Hippocampal formation (tissue), 2 donors: Measurements from ENCODE around the gene CLPTM1.
"Not testable (repeated sequence)": the region's sequence is repeated elsewhere in the genome, so short reads cannot be mapped to it uniquely, and the experiment has no call there.

Experiments
- DNase-seq, 2 donors: peaks; one replicate each; lab custom pipeline; 2025; lab: John Stamatoyannopoulos, UW

Gene CLPTM1

DNA sequence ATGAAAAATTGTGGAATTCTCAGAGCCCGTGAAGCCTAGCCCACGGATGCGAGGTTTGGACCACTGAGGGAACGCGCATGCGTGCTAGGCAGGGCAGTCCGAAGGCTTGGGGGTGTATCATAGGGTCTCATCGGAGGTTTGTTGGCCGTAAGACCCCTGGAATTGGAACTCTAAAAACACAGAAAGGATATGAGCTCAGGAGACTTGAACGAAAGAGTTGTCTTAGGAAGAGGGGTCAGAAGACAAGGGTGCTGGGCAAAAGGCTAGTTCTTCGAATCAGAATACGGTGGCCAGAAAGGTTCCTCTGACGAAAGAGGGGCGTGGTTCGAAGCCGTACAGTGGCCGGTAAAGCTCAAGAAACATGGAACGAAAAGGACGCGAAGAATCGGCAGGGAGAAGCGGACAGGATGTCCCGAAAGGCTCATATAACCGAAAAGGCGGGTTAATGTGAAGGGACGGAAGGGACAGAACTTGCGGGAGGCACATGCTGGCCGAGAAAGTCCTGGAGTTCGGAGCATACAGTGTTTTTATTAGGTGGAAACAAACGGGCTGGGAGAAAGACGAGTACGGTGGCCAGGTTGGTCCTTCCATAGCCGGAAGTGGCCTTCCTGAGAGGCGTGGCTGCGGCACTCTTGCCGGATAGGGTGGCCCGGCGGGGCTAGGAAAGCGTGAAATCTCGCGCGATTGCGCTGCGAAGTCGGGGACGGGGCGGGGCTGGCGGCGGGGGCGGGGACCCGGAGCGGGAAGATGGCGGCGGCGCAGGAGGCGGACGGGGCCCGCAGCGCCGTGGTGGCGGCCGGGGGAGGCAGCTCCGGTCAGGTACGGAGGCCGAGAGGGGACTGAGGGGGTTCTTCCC lies at the start of gene CLPTM1:
CLPTM1 (plus strand) TSS at position 732 of the 856 bp plus-strand sequence; CDS start at position 748, 16 bp downstream.
- DNase-seq = peak; percentile 91 to 94

DNA sequence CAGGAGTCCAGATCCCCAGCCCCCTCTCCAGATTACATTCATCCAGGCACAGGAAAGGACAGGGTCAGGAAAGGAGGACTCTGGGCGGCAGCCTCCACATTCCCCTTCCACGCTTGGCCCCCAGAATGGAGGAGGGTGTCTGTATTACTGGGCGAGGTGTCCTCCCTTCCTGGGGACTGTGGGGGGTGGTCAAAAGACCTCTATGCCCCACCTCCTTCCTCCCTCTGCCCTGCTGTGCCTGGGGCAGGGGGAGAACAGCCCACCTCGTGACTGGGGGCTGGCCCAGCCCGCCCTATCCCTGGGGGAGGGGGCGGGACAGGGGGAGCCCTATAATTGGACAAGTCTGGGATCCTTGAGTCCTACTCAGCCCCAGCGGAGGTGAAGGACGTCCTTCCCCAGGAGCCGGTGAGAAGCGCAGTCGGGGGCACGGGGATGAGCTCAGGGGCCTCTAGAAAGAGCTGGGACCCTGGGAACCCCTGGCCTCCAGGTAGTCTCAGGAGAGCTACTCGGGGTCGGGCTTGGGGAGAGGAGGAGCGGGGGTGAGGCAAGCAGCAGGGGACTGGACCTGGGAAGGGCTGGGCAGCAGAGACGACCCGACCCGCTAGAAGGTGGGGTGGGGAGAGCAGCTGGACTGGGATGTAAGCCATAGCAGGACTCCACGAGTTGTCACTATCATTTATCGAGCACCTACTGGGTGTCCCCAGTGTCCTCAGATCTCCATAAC lies 49.6 kb upstream of the CLPTM1 start, which contains the start of gene APOE:
APOE (plus strand) TSS at position 360 of the 724 bp plus-strand sequence. CDS start 829 bp downstream, outside the sequence.
- peak in 1 of 2 donors; percentile 63 for DNase-seq

- no peak for DNase-seq
Observed at GRCh38 chr19:44907613-44908012, 47.6 kb upstream of the CLPTM1 start.

DNA sequence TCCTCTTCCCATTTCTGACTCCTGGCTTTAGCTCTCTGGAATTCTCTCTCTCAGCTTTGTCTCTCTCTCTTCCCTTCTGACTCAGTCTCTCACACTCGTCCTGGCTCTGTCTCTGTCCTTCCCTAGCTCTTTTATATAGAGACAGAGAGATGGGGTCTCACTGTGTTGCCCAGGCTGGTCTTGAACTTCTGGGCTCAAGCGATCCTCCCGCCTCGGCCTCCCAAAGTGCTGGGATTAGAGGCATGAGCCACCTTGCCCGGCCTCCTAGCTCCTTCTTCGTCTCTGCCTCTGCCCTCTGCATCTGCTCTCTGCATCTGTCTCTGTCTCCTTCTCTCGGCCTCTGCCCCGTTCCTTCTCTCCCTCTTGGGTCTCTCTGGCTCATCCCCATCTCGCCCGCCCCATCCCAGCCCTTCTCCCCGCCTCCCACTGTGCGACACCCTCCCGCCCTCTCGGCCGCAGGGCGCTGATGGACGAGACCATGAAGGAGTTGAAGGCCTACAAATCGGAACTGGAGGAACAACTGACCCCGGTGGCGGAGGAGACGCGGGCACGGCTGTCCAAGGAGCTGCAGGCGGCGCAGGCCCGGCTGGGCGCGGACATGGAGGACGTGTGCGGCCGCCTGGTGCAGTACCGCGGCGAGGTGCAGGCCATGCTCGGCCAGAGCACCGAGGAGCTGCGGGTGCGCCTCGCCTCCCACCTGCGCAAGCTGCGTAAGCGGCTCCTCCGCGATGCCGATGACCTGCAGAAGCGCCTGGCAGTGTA lies 46.9 kb upstream of the CLPTM1 start:
- DNase-seq = no peak

- DNase-seq = no peak
Observed at GRCh38 chr19:44908836-44909261, 46.3 kb upstream of the CLPTM1 start.

- no peak for DNase-seq
Observed at GRCh38 chr19:44909775-44910174, 45.4 kb upstream of the CLPTM1 start.

DNA sequence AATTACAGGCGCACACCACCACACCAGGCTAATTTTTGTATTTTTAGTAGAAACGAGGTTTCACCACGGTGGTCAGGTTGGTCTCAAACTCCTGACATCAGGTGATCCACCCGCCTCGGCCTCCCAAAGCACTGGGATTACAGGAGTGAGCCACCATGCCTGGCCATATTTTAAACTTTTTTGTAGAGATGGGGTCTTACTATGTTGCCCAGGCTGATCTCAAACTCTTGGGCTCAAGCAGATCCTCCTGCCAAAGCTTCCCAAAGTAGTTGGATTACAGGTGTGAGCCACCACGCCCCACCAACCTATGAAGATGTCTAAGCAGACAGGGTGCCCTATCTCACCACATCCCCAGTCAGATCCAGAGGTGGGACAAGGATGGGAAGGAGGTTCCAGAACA lies 43.3 kb upstream of the CLPTM1 start:
- not testable (repeated sequence) for DNase-seq

- peak; percentile 19 to 75 for DNase-seq
Observed at GRCh38 chr19:44912854-44913253, 42.3 kb upstream of the CLPTM1 start.

DNA sequence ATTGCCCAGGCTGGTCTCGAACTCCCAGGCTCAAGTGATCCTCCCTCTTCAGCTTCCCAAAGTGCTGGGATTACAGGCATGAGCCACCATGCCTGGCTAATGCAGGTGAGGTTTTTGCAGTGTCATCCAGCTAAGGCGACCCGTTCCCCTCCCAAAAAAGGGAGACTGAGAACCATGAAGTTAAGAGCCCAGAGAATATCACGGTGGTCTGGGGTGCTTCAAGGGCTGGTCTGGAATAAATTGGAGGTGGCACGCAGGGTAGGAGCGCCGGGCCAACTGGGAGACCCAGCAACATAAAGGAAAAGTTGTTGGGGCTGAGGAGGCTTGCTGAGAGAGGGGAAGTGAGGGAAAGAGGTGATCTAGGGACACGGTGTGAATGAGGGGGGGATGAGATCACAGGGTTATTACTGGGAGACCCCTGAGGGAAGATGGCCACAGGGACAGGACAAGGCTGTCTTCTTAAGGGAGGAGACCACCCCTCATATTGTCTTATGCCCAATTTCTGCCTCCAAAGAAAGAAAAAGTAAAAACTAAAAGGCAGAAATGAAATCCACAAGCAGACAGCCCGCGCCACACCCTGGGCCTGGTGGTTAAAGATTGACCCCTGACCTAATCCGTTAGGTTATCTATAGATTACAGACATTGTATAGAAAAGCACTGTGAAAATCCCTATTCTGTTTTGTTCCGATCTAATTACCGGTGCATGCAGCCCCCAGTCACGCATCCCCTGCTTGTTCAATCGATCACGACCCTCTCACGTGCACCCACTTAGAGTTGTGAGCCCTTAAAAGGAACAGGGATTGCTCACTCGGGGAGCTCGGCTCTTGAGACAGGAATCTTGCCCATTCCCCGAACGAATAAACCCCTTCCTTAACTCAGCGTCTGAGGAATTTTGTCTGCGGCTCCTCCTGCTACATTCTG lies 41.4 kb upstream of the CLPTM1 start:
- not testable (repeated sequence) for DNase-seq

GRCh38 chr19:44914433-44915206 lies 40.6 kb upstream of the CLPTM1 start, which contains the start of gene APOC1:
APOC1 (plus strand) TSS chr19:44914608; CDS start chr19:44914892, 284 bp downstream.
- peak; percentile 46 to 67 for DNase-seq

GRCh38 chr19:44924243-44924725 lies 30.9 kb upstream of the CLPTM1 start:
- DNase-seq = no peak

DNA sequence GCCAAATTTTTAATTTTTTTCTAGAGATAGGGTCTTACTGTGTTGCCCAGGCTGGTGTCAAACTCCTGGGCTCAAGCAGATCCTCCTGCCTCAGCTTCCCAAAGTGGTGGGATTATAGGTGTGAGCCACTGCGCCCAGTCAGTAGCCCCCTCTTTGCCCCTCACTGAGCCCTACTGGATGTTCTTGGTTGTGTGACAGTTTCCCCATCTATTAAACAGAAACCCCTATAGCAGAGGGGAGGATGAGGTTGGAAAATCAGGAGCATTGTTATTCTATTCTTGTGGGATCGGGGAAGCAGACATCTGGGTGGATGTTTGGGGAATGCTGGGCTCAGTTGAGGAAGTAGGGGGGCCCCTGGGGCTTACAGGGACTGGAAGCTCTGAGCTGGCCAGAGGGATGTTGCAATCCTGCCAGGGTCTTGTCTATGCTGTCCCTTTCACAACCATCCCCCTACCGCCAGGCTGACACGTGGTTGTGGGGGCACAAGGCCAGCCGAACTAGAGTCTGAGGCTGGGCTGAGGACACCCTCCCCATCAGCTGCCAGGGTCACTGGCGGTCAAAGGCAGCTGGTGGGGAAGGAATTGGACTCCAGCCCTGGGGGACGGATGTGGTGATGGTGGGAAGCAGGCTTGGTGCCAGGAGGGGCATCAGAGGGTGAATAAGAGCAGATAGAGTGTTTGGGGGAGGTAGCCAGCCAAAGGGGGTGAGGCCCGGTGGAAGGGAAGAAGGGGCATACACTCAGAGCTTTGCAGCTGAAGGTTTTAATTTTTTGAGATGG lies 29.9 kb upstream of the CLPTM1 start:
- DNase-seq = peak; percentile 64 to 79

GRCh38 chr19:44926245-44927077 lies 28.7 kb upstream of the CLPTM1 start:
- DNase-seq = not testable (repeated sequence)

DNA sequence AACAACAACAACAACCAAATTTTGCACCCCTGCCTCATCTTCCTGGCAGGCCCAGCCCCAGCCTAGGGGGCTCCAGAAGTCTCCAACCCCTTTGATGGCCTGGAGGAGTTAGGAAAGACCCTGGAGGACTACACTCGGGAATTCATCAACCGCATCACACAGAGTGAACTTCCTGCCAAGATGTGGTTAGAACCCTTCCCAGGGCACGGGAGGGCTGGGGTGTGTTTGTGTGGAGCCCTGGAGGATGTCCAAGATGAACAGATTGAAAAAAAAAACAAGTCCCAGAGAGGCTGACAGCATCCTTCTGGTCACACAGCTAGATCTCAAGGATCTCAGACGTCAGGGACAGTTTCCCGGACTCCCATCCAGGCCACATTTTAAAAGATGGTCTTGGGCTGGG lies 27.4 kb upstream of the CLPTM1 start:
- no peak for DNase-seq

DNA sequence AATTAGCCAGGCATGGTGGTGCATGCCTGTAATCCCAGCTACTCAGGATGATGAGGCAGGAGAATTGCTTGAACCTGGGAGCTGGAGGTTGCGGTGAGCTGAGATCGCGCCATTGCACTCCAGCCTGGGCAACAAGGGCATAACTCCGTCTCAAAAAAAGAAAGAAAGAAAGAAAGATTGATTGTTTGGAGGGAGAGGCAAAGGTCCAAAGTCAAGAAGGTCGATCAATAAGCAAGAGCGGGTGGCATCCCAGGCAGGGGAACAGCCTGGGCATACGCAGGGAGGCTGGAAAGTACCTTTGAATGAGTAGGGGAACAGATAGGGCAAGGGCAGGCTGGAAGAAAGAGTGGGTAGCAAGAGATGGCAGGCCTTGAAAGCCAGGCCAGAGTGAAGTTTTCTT lies 25.1 kb upstream of the CLPTM1 start:
- DNase-seq = no peak

DNA sequence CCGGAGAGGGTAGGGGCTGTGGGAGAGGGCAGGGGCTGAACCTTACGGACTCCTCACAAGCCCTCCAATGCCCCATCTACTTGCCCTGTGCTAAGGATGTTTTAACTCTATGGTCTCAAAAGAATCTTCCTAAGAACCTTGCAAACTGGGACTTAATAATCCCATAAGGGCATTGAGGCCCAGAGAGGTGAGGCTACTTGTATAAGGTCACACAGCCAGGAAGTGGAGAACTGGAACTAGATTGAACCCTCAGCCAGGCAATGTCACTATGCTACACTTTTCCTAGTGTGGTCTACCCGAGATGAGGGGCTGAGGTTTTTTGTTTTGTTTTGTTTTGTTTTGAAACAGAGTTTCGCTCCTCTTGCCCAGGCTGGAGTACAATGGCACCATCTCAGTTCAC lies 23.6 kb upstream of the CLPTM1 start:
- DNase-seq = no peak

DNA sequence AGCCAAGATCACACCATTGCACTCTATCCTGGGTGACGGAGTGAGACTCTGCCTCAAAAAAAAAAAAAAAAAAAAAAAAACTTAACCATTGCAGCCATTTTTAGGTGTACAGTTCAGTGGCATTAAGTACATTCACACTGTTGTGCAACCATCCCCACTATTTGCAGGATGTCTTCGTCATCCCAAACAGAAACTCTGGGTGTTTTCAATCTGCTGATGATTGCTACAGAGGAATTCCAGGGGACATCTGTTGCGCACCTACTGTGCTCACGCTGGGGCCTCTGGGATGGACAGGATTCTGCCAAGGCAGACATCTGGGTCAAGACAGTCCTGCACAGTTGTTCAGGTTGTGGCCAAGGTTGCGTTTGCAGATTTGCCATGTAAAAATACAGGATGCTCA lies 15.5 kb upstream of the CLPTM1 start:
- DNase-seq = no peak

DNA sequence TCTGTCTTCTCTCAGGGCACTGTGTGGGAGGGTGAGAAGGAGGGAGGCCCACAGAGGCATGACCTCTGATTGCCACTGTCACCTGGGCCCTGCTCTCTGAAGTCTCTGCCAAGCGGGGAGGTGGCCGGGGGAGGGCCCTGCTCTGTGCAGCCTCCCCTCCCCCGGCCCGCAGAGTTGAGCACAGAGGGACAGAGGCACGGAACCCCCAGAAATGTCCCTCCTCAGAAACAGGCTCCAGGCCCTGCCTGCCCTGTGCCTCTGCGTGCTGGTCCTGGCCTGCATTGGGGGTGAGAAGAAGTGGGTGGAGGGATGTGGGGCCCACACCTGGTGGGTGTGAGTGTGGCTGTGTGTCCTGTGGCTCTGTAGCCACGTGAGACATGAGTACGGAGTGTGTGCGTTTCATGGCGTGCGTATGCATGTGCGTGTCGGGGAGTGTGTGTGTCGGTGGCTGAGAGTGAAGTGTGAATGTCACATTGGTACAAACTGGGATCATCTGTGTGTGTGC lies 13.1 kb upstream of the CLPTM1 start, which contains the start of gene APOC4:
APOC4 (plus strand) TSS at position 171 of the 505 bp plus-strand sequence; CDS start at position 212, 41 bp downstream.
- no peak for DNase-seq
